GM12878 (cell line): ENCODE measurements around the gene HRCT1.
"Not testable (repeated sequence)": the region's sequence is repeated elsewhere in the genome, so short reads cannot be mapped to it uniquely, and the experiment has no call there.

Source experiments
- CTCF ChIP-seq, 3 experiments: IDR thresholded peaks in 2 of 3; conservative IDR thresholded peaks in 1 of 3; 2 replicates each; pipeline ENCODE4 v1.5.1; 2011; ENCODE audit warnings: low read depth in 3 of 3, low read length in 3 of 3, mild to moderate bottlenecking in 3 of 3, control low read depth in 2 of 3, moderate library complexity in 2 of 3, inconsistent platforms in 1 of 3, mixed read lengths in 1 of 3; ENCODE audit not compliant: control insufficient read depth in 2 of 3, insufficient read depth in 1 of 3; ENCODE audit errors: extremely low read depth in 1 of 3
- HDAC2 ChIP-seq: fragments of 200-600 bp; sonication (generic); IDR thresholded peaks from 2 replicates; pipeline ENCODE4 v1.6.1; 2017
- JUND ChIP-seq: IDR thresholded peaks from 2 replicates; pipeline ENCODE4 v1.6.1; 2012; ENCODE audit warnings: low read depth, mild to moderate bottlenecking, low read length, improper control_type of control experiment, moderate library complexity
- MAX ChIP-seq: IDR thresholded peaks from 2 replicates; pipeline ENCODE4 v1.6.1; 2012; ENCODE audit warnings: low read depth, low read length, improper control_type of control experiment
- RB1 ChIP-seq: fragments of 450-650 bp; formaldehyde crosslinking; IDR thresholded peaks from 2 replicates; pipeline ENCODE4 v1.6.1; 2017; ENCODE audit warnings: mild to moderate bottlenecking, borderline replicate concordance

GRCh38 chr9:35884908-35885307 lies 21.1 kb upstream of the HRCT1 start:
- not testable (repeated sequence) for TF ChIP-seq HDAC2; MAX; CTCF (IDR thresholded peaks at IDR 0.05 in 2 of 3, conservative IDR thresholded peaks at IDR 0.05 in 1 of 3; ENCODE audit: control insufficient read depth in 2 of 3, extremely low read depth in 1 of 3, insufficient read depth in 1 of 3, low read depth in 3 of 3, low read length in 3 of 3); RB1; JUND
